ENCODE results near the gene GRK5.

Gene GRK5

GRCh38 chr10:119343011-119343601, 135.7 kb downstream of the GRK5 start:
- no peak overlapping the region for H3K27ac ChIP-seq
- H3K4me1 ChIP-seq: peaks cover 13% of the 10 kb centered on the region
- no peak overlapping the region for H2AFZ ChIP-seq
- H3K27me3 ChIP-seq (ENCODE audit: control insufficient read depth, insufficient read depth, low read length): no peaks in the 10 kb centered on the region
- no peaks in the 10 kb centered on the region for H3K9me3 ChIP-seq (ENCODE audit: control insufficient read depth, low read length)
- no peak for TF ChIP-seq CTCF (IDR thresholded peaks at IDR 0.05)
- H3K79me2 ChIP-seq: peaks cover 71% of the 10 kb centered on the region
- no peak overlapping the region for H3K4me2 ChIP-seq (ENCODE audit: low read length)
- no peak overlapping the region for H3K4me3 ChIP-seq (ENCODE audit: low read depth, low read length)
- H3K9ac ChIP-seq: no peak overlapping the region
- no peaks in the 10 kb centered on the region for H3K36me3 ChIP-seq (ENCODE audit: control insufficient read depth, insufficient read depth, low read length)

- Histone ChIP-seq H2AFZ (no peak overlapping the region), H3K4me3 (ENCODE audit: low read depth, low read length) (no peak overlapping the region), H3K4me1 (peaks cover 18% of the 10 kb centered on the region), H3K9ac (no peak overlapping the region), H3K9me3 (ENCODE audit: control insufficient read depth, low read length) (no peaks in the 10 kb centered on the region), H3K79me2 (peaks cover 72% of the 10 kb centered on the region), H3K27me3 (ENCODE audit: control insufficient read depth, insufficient read depth, low read length) (no peaks in the 10 kb centered on the region), H3K36me3 (ENCODE audit: control insufficient read depth, insufficient read depth, low read length) (no peaks in the 10 kb centered on the region), H3K4me2 (ENCODE audit: low read length) (no peak overlapping the region), H3K27ac (no peak overlapping the region)
- TF ChIP-seq CTCF (IDR thresholded peaks at IDR 0.05): no peak
Measured at GRCh38 chr10:119344381-119344780, 137.0 kb downstream of the GRK5 start.

- Histone ChIP-seq H3K27me3 (ENCODE audit: control insufficient read depth, insufficient read depth, low read length) (no peaks in the 10 kb centered on the region), H3K79me2 (peaks cover 79% of the 10 kb centered on the region), H3K4me2 (ENCODE audit: low read length) (no peak overlapping the region), H3K36me3 (ENCODE audit: control insufficient read depth, insufficient read depth, low read length) (no peaks in the 10 kb centered on the region), H3K4me3 (ENCODE audit: low read depth, low read length) (no peak overlapping the region), H2AFZ (no peak overlapping the region), H3K27ac (no peak overlapping the region), H3K9ac (no peak overlapping the region), H3K4me1 (peaks cover 14% of the 10 kb centered on the region), H3K9me3 (ENCODE audit: control insufficient read depth, low read length) (no peaks in the 10 kb centered on the region)
- no peak for TF ChIP-seq CTCF (IDR thresholded peaks at IDR 0.05)
Measured at GRCh38 chr10:119346095-119346832, 138.9 kb downstream of the GRK5 start.

- no peak overlapping the region for H3K27ac ChIP-seq
- H2AFZ ChIP-seq: no peak overlapping the region
- no peak overlapping the region for H3K4me2 ChIP-seq (ENCODE audit: low read length)
- H3K4me3 ChIP-seq (ENCODE audit: low read depth, low read length): no peak overlapping the region
- H3K9ac ChIP-seq: no peak overlapping the region
- TF ChIP-seq CTCF (IDR thresholded peaks at IDR 0.05): no peak
- H3K36me3 ChIP-seq (ENCODE audit: control insufficient read depth, insufficient read depth, low read length): no peaks in the 10 kb centered on the region
- H3K27me3 ChIP-seq (ENCODE audit: control insufficient read depth, insufficient read depth, low read length): no peaks in the 10 kb centered on the region
- peaks cover 11% of the 10 kb centered on the region for H3K4me1 ChIP-seq
- H3K9me3 ChIP-seq (ENCODE audit: control insufficient read depth, low read length): no peaks in the 10 kb centered on the region
- H3K79me2 ChIP-seq: peaks cover 77% of the 10 kb centered on the region
Measured at GRCh38 chr10:119347181-119347974, 140.0 kb downstream of the GRK5 start.
